Measurements from ENCODE around the gene RALY. TPM values are rescaled to one million over a fixed set of nuclear protein-coding genes. Genes with fewer than 3 reads are reported as not detected.

The RALY gene
- total and polyA plus RNA-seq, 8 donors, result 127 to 242 (median 201) TPM

DNA sequence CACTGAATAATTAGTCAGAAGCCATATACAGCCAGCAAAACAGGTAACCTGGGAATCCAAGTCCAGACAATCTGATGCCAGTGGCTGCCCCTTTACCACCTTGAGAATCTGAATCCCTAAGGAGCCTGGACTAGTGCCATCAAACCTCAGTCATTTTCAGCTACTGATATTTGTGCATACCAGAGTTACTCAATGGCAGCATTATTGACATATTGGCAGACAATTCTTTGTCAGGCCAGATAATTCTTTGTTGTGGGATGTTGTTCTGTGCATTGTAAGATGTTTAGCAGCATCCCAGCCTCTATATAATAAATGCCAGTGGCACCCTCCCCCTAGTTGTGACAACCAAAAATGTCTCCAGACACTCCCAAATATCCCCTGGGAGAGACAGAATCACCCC lies 121.5 kb downstream of the RALY start:
- intact Hi-C loops (cut with DNase I), result no loop called here
- TF ChIP-seq, protein P1, sequence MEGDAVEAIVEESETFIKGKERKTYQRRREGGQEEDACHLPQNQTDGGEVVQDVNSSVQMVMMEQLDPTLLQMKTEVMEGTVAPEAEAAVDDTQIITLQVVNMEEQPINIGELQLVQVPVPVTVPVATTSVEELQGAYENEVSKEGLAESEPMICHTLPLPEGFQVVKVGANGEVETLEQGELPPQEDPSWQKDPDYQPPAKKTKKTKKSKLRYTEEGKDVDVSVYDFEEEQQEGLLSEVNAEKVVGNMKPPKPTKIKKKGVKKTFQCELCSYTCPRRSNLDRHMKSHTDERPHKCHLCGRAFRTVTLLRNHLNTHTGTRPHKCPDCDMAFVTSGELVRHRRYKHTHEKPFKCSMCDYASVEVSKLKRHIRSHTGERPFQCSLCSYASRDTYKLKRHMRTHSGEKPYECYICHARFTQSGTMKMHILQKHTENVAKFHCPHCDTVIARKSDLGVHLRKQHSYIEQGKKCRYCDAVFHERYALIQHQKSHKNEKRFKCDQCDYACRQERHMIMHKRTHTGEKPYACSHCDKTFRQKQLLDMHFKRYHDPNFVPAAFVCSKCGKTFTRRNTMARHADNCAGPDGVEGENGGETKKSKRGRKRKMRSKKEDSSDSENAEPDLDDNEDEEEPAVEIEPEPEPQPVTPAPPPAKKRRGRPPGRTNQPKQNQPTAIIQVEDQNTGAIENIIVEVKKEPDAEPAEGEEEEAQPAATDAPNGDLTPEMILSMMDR (IDR thresholded peaks at IDR 0.05), result no peak
- Histone ChIP-seq H3K27me3 (no peaks in the 10 kb centered on the region), H3K36me3 (no peaks in the 10 kb centered on the region), H3K27ac (no peak overlapping the region), H3K9me3 (no peaks in the 10 kb centered on the region), H3K4me3 (no peak overlapping the region), H3K4me1 (peaks cover 7 to 15% of the 10 kb centered on the region in 2 donors)
- ATAC-seq, result no peak
- no peak for DNase-seq

DNA sequence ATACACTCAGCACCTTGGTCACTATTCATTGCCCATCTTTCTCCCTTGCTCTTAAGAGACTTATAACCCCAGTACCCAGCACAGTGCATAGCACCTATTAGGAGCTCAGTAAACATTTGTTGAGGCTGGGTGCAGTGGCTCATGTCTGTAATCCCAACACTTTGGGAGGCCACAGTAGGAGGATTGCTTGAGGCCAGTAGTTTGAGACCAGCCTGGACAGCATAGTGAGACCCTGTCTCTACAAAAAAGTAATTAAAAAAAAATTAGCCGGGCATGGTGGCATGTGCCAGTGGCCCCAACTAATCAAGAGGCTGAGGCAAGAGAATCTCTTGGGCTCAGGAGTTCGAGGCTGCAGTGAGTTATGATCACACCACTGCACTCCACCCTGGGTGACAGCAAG lies 126.5 kb downstream of the RALY start:
- ATAC-seq (no peak), DNase-seq (no peak)
- intact Hi-C loops (cut with DNase I), result no loop called here
- TF ChIP-seq, protein P1 (IDR thresholded peaks at IDR 0.05), result no peak
- H3K27me3 ChIP-seq, result no peaks in the 10 kb centered on the region
- H3K9me3 ChIP-seq, result no peaks in the 10 kb centered on the region
- H3K4me3 ChIP-seq, result no peak overlapping the region
- H3K4me1 ChIP-seq, result no peaks in the 10 kb centered on the region
- H3K27ac ChIP-seq, result no peak overlapping the region
- no peaks in the 10 kb centered on the region for H3K36me3 ChIP-seq

DNA sequence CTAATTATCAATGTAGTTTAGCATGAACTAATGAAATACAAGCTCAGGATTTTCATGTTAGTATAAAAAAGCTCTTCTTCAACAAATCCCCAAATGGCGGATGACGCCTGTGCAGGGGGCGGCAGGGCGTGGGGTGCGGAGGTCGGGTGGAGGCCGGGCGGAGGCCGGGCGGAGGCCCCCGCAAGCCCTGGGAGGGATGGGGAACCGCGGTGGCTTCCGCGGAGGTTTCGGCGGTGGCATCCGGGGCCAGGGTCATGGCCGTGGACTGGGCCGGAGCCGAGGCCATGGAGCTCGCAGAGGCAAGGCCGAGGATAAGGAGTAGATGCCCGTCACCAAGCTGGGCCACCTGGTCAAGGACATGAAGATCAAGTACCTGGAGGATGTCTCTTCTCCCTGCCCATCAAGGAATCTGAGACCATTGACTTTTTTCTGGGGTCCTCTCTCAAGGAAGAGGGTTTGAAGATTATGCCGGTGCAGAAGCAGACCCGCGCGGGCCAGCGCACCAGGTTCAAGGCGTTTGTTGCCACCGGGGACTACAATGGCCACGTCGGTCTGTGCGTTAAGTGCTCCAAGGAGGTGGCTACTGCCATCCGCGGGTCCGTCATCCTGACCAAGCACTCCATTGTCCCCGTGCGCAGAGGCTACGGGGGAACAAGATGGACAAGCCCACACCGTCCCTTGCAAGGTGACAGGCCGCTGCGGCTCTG lies 128.7 kb downstream of the RALY start:
- Histone ChIP-seq H3K27me3 (no peaks in the 10 kb centered on the region), H3K9me3 (no peaks in the 10 kb centered on the region), H3K4me1 (no peaks in the 10 kb centered on the region), H3K4me3 (no peak overlapping the region), H3K27ac (no peak overlapping the region), H3K36me3 (no peaks in the 10 kb centered on the region)
- ATAC-seq, result no peak
- TF ChIP-seq, protein P1 (IDR thresholded peaks at IDR 0.05), result no peak
- intact Hi-C loops (cut with DNase I), result no loop called here
- no peak for DNase-seq

DNA sequence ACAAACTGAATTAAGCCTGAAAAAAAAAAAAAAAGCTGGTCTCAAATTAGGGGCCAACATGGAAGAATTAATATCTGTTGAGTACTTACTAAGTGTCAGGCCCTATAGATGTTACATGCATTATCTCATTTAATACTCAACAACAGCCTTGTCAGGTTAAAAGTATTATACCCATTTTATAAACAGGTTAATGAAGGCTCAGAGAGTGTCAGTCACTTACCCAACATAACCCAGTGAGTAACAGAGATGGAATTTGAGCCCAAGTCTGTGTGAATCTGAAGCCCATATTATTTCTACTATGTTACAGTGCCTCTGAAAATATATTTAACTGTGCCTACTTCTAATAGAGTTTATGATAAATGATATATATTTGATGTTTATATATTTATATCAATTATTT lies 129.6 kb downstream of the RALY start:
- Histone ChIP-seq H3K4me1 (no peaks in the 10 kb centered on the region), H3K36me3 (no peaks in the 10 kb centered on the region), H3K9me3 (no peaks in the 10 kb centered on the region), H3K27me3 (no peaks in the 10 kb centered on the region), H3K4me3 (no peak overlapping the region), H3K27ac (no peak overlapping the region)
- DNase-seq (no peak), ATAC-seq (no peak)
- intact Hi-C loops (cut with DNase I), result no loop called here
- TF ChIP-seq, protein P1 (IDR thresholded peaks at IDR 0.05), result no peak

DNA sequence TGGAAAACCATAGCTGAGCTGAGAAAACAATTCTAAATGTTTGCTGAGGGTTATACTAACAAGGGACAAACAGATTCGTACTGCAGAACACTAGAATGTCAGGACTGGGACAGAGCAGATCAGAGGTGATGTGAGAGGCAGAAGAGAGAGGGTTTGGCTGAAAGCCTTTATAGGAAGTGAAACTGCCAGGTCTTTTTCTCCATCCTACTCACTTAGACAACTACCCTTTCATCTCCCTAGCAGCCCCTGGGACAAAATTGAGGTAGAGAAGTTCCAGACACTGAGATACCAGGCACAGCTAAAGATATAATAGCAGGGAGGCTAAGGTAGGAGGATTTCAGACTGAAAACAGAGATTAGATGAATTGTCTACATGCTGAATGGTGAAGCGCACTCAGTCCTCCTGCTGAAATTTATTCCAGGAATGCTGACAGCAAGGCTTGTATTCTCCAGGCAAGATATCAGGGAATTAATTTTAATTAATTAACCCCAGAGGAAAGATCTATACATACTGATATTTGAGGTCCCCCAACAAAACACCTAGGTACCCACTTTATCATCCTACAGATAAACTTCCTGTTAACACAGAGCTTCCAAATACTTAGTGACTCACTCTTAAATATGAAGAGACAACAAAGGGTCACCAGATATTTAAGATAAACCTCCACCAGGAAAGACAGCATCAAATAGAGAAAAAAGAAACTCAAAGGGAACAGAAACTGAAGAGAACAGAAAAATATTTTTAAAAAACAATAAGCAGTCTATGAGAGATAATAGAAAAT lies 130.9 kb downstream of the RALY start:
- Histone ChIP-seq H3K27ac (no peak overlapping the region), H3K36me3 (no peaks in the 10 kb centered on the region), H3K27me3 (no peaks in the 10 kb centered on the region), H3K4me3 (no peak overlapping the region), H3K4me1 (no peaks in the 10 kb centered on the region), H3K9me3 (no peaks in the 10 kb centered on the region)
- no peak for ATAC-seq
- no peak for DNase-seq
- TF ChIP-seq, protein P1 (IDR thresholded peaks at IDR 0.05), result no peak
- intact Hi-C loops (cut with DNase I), result no loop called here
